Myocyte (in vitro differentiated cells): ENCODE data around the gene LMAN1L. TPM values are rescaled to one million over a fixed set of nuclear protein-coding genes. Genes with fewer than 3 reads are reported as not detected.

Source experiments
- DNase-seq: peaks from one replicate; pipeline ENCODE4 v3.0.0-alpha.2; 2012; ENCODE audit warnings: low read depth
- polyA plus RNA-seq: library from polyadenylated mRNA; unstranded; fragments of >200 nt; gene quantifications from one replicate; pipeline ENCODE4 v1.2.1, GENCODE V29; 2012; ENCODE audit warnings: missing spikeins
- total RNA-seq: library from RNA; depleted of rRNA; stranded (reverse); fragments of >200 nt; gene quantifications from 2 replicates; pipeline ENCODE4 v1.2.3, GENCODE V29; 2014

The LMAN1L gene
- total RNA-seq, result not detected in 2 replicates
- not detected for polyA plus RNA-seq

DNA sequence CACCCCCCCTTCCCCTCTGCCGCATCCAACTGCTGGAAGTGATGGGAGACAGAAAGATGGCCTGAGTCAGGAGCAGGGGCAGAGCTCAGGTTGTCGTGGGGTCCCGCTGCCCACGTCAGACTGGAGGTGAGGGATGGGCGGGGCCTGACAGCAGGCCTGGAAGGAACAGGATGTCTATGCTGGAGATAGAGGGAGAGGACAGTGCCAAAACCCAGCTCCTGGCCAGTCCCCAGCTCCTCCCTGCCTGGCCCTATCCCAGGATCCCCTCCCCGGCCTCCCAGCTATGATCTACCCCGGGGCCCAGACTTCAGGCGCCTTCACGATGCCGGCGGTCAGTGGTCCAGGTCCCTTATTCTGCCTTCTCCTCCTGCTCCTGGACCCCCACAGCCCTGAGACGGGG, at the start of gene LMAN1L:
TSS of gene LMAN1L (plus strand) at position 303 of the 400 bp plus-strand sequence. CDS start at position 323, 20 bp downstream.
- DNase-seq, result no peak

DNA sequence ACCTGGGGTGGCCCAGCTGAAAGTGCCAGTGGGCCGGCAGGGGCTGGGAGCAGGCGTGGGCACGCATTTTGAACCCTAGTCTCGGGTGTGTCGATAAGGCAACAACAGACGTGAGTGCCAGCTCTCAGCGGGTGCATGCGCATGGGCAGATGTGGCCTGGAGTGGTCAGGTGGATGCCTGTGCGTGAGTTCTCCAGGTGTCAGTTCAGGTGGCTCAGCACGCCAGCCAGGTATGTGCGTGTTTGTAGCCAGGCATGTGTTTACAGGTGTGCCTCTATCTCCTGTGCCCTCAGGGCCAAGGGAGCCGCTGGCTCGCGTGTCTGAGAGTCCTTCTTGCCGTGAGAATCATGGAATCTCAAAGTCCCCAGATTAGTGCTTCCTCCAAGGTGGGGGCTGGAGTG, 49.2 kb upstream of the LMAN1L start:
- DNase-seq, result no peak

- no peak for DNase-seq
Measured at GRCh38 chr15:74767167-74768098, 45.2 kb upstream of the LMAN1L start.

- no peak for DNase-seq
Measured at GRCh38 chr15:74768099-74768770, 44.4 kb upstream of the LMAN1L start.

DNA sequence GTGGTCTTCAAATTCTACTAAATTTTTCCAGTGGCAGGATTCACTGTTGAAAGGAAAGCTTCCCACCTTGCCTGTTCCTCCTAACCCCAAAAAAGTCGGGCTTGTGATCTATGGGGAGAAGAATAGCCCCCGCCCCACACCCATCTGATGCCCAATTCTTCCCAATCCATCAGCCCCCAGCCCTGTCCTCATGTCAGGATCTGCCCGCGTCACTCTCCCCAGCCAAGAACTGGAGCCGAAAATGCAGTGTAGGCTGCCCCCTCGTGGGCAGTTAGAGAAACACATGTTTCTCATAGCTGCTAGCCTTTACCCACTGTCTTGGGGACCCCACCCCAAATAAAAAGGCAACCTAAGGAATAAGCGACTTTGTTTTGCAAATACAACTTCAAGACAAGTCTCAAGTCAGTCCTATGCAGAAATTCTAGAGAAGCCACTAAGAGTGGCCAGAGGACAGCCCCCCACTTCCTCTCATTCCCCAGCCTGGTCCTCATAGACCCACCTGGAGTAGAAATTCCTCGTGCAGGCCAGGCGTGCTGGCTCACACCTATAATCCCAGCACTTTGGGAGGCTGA, 43.8 kb upstream of the LMAN1L start:
- DNase-seq, result peak; percentile 58

- no peak for DNase-seq
Measured at GRCh38 chr15:74769463-74770025, 43.1 kb upstream of the LMAN1L start.

GRCh38 chr15:74770211-74770903, 42.3 kb upstream of the LMAN1L start:
- no peak for DNase-seq

DNA sequence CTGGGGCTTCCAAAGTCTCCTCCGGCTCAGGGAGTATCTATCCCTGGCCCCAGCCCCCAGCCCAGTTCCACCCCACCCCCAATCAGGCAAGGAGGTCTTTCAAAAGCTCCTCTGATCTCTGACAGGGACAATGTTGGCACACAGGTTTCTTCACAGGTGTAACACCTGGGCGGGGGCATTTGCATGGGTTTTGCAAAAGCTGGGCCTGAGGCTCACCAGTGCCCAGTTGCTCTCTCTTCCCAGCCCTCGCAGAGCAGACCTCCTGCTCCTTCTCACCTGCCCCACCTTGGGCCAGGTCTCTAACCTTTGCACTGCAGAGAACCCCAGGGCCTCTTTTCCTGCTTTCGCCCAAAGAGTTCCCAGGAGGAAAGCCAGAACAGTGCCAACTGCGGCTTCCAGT, 39.3 kb upstream of the LMAN1L start:
- no peak for DNase-seq

DNA sequence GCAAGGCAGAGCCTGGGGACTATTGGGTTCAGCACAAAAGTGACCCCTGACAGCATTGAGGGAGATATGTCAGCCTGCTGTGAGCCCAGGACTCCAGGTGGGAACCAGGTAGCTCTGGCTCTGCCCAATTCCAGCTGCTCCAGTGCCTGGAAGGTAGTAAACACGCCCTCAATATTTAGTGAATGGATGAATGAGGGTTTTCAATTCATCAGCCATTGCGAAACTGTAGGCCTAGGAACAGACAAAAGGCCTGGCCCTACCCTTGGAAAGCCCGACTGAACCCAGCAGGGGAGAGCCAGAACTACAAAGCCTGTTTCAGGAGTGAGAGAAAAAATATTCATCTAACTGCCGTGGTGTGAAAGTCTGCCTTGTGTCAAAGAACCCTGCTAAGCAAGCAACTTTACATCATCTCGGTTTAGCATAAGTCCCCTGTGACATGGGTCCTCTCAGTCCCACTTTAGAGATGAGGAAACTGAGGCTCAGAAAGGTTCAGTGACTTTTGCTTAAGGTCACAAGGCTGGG, 38.8 kb upstream of the LMAN1L start:
- DNase-seq, result no peak

- DNase-seq, result no peak
Measured at GRCh38 chr15:74775132-74775562, 37.5 kb upstream of the LMAN1L start.

DNA sequence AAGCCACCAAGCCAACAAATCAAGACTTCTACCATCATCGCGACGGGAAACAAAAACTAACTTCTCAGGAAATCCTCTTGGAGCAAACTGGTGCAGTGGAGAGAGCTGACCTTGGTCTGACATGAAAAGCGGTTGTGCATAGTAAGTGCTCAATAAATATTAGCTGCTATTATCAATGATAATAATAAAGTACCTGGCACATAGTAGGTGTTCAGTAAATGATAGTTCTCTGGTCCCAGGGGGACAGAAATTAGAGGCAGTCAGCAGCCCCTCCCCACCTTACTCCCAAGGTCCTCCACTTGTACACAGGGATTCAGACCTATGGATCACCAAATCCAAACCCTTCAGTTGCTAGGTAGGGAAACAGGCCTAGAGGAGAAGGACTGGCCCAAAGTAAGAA, 36.7 kb upstream of the LMAN1L start:
- no peak for DNase-seq

DNA sequence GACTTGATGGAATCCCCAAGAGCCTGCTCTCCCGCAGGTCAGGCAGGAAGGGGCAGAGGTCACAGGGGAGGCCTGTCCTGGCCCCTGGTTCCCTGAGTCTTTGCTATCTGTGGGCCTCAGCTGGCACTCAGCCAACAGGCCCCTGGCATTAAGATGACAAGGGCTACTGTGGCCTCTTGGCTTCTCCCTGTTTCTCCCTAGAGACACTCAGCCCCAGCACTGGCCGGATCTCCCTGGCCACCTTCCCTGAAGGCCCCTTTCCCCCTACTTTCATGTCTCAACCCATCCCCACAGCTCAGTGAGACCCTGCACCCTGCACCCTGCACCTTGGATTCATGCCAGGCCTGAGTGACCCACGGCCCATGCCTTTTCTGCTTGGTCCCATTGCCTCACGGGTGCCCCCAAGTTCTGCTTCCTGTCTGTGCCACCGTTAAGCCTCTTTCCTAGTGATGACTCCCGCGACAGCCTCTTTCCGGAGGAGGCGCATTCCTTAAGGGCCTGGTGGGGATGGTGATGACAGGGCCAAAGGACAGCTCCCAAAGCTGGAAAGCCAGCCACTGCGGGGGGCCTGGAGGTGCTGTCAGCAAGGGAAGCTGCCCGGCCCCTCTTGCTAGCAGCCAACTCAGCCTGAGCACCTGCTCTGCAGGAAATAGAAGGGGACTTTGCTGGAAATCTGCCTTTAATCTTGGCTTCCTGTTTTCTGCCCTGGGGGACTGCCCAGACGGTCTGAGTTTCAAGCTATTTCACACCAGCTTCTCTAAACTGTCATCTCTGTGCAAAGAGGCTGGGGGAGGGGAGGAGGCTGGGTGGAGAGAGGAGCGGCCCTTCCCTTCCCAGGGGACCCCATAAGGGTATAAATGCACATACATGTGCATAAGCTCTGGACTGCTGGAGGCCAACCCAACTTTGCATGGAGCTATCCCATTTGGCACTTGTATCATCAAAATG, 35.5 kb upstream of the LMAN1L start:
- no peak for DNase-seq

GRCh38 chr15:74777769-74778598, 34.7 kb upstream of the LMAN1L start:
- DNase-seq, result no peak

DNA sequence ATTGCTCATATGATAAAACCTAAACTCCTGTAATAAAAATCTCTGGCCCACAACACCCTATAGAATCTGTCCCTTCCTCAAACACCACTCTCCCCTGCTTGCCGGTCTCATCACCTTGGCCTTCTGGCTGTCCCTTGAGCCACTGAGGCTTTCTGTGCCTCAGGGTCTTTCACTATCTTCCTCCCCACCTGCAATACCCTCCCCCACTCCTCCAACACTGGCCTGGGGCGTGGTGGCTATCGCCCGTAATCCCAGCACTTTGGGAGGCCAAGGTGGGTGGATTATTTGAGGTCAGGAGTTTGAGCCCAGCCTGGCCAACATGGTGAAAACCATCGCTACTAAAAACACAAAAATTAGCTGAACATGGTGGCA, 34.0 kb upstream of the LMAN1L start:
- DNase-seq, result no peak

DNA sequence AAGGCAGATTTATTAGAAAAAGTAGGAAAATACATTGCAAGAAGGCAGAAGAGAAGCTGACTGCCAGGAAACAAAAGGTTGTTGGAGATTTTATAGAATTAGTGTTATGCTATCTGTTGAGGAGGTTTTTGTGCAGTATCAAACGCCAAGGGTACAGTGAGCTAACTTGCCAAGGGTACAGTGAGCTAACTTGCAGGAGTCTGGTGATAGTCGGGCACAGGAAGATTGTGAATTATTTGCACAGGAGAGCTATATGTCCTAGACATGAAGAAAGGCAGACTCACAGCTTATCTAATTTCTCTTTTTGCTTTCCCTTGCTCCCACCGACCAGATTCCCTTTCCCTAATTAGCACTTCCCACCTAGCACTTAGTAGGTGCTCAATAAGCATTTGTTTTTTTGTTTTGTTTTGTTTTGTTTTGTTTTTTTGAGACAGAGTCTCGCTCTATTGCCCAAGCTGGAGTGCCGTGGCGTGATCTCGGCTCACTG, 33.4 kb upstream of the LMAN1L start:
- DNase-seq, result no peak

DNA sequence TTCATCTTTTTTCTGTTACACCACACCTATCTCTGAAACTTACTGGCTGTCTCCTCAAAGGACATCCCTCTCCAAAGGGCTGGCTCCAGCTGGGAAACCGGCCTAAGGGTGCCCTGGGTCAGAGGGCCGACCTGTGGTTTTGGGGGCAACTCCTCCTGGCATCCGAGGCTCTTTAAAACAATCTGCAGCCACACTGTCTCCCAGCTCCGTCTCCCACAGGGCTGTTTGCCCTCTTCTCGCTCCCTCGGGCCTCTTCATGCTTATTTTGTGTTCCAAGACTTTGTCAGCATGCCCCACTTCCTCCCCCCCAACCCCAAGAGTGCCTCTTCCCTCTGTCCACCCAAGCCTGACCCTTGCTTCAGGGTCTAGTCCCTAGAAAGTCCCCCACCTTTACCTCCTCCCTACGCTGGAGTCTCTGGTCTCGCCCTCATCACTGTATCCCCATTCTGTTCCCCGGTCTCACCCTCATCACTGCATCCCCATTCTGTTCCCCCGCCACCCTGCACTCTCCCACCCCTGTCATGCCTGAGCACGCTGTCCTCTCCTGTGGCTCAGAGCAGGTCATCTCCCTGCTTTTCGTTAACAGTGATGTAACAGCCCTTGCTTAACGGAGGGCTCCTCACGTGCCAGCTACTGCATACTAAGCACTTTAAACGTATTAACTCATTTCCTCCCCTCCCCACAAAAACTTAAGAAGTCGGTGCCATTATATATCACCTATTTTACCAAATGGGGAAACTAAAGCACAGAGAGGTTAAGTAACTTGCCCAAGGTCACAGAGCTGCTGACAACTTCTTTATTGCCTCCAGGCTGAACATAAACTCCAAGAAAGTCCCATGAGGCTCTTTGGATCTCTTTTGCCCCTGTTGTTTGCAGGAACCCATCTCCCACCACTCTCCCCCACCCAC, 31.9 kb upstream of the LMAN1L start:
- no peak for DNase-seq

- peak; percentile 73 for DNase-seq
Measured at GRCh38 chr15:74781431-74782258, 31.0 kb upstream of the LMAN1L start, which contains the start of gene CSK. Gene CSK (plus strand): TSS chr15:74782080. CDS start chr15:74798298, 16,218 bp downstream.
